Panc1 (cell line): ENCODE measurements around the gene PHF23. TPM values are rescaled to one million over a fixed set of nuclear protein-coding genes. Genes with fewer than 3 reads are reported as not detected.
"Not testable (repeated sequence)": the region's sequence is repeated elsewhere in the genome, so short reads cannot be mapped to it uniquely, and the experiment has no call there.

Source experiments
- ATAC-seq: fragments of 200-7000 bp; cut with Tn5 transposase; 2 replicates; pipeline ENCODE4 v1.9.1; 2020; ENCODE audit warnings: mild to moderate bottlenecking, moderate library complexity
- BruUV-seq: library from RNA; stranded (reverse); fragments of 400-500 nt; replicated peaks from 2 replicates; lab custom pipeline; 2021; lab: Mats Ljungman, UMichigan
- CTCF ChIA-PET: fragments of 300-600 bp; sonication (Branson Sonifier 250); formaldehyde crosslinking; loops from one replicate; lab custom pipeline; 2022; ENCODE audit warnings: antibody characterized with exemption; lab: Charles Lee
- POLR2A ChIA-PET: fragments of 300-600 bp; sonication (Branson Sonifier 250); formaldehyde crosslinking; loops from one replicate; lab custom pipeline; 2022; ENCODE audit warnings: antibody characterized with exemption; lab: Charles Lee
- DNase-seq: peaks from one replicate; pipeline ENCODE4 v3.0.0-alpha.2; 2010; ENCODE audit warnings: low read depth, low spot score
- H3K27ac ChIP-seq: 2 replicates; pipeline ENCODE4 v1.5.1; 2011; ENCODE audit warnings: mild to moderate bottlenecking, low read length, inconsistent platforms
- H3K27me3 ChIP-seq: fragments of 200-500 bp; sonication (Bioruptor generic); 2 replicates; pipeline ENCODE4 v1.6.0; 2014; ENCODE audit warnings: low read length, inconsistent platforms; ENCODE audit not compliant: control insufficient read depth, insufficient read depth
- H3K36me3 ChIP-seq: fragments of 200-500 bp; sonication (Bioruptor generic); 2 replicates; pipeline ENCODE4 v1.5.1; 2014; ENCODE audit warnings: inconsistent platforms, mild to moderate bottlenecking, low read length, moderate library complexity; ENCODE audit not compliant: control insufficient read depth, insufficient read depth
- H3K4me1 ChIP-seq: 2 replicates; pipeline ENCODE4 v1.5.1; 2011; ENCODE audit warnings: inconsistent platforms, mild to moderate bottlenecking, low read length, moderate library complexity; ENCODE audit not compliant: control insufficient read depth, insufficient read depth
- H3K4me3 ChIP-seq, 2 experiments: 2 replicates each; pipeline ENCODE4 v1.5.1; 2011 to 2012; ENCODE audit warnings: low read depth in 2 of 2, low read length in 2 of 2, mild to moderate bottlenecking in 2 of 2, inconsistent platforms in 1 of 2, moderate library complexity in 1 of 2
- H3K9me3 ChIP-seq: fragments of 200-500 bp; sonication (Bioruptor generic); 2 replicates; pipeline ENCODE4 v1.5.1; 2014; ENCODE audit warnings: low read depth, mild to moderate bottlenecking, inconsistent platforms, low read length, moderate library complexity; ENCODE audit not compliant: control insufficient read depth, insufficient read depth
- POLR2AphosphoS5 ChIP-seq: IDR thresholded peaks from 2 replicates; pipeline ENCODE4 v1.6.1; 2012; ENCODE audit warnings: mild to moderate bottlenecking, low read depth, low read length, moderate library complexity
- SIN3A ChIP-seq: IDR thresholded peaks from 2 replicates; pipeline ENCODE4 v1.6.1; 2012; ENCODE audit warnings: low read depth, mild to moderate bottlenecking, low read length, moderate library complexity, borderline replicate concordance; ENCODE audit not compliant: insufficient read depth
- TCF7L2 ChIP-seq: IDR thresholded peaks from 2 replicates; pipeline ENCODE4 v1.6.1; 2011; ENCODE audit warnings: mild to moderate bottlenecking, low read depth, low read length, inconsistent platforms
- in situ Hi-C: cut with HindIII; loops from 2 replicates; pipeline ENCODE4 v1.10.0; 2016; ENCODE audit warnings: low sequenced_read_pairs, low pct_unique_long_range_greater_than_20kb
- intact Hi-C: fragments of 100-400 bp; cut with micrococcal nuclease; formaldehyde crosslinking; loops from one replicate; pipeline ENCODE4 v1.10.0; 2022; ENCODE audit not compliant: unreplicated experiment
- total RNA-seq: library from RNA; stranded (reverse); gene quantifications from one replicate; pipeline ENCODE4 v1.2.1, GENCODE V29; 2021; ENCODE audit not compliant: unreplicated experiment
- TF ChIP-seq, protein P1 (sequence below): fragments of 450-650 bp; IDR thresholded peaks from 2 replicates; pipeline ENCODE4 v1.5.1; 2017; ENCODE audit warnings: mild to moderate bottlenecking
- TF ChIP-seq, protein P2 (sequence below), 2 experiments: IDR thresholded peaks; 2 replicates each; pipeline ENCODE4 v1.6.1; 2011 to 2012; ENCODE audit warnings: low read depth in 2 of 2, control low read depth in 1 of 2, low read length in 1 of 2, mild to moderate bottlenecking in 1 of 2, moderate library complexity in 1 of 2; ENCODE audit not compliant: insufficient read depth in 1 of 2

Gene PHF23
- total RNA-seq, 1 experiment from 2014 or later, result 69.3 TPM

DNA sequence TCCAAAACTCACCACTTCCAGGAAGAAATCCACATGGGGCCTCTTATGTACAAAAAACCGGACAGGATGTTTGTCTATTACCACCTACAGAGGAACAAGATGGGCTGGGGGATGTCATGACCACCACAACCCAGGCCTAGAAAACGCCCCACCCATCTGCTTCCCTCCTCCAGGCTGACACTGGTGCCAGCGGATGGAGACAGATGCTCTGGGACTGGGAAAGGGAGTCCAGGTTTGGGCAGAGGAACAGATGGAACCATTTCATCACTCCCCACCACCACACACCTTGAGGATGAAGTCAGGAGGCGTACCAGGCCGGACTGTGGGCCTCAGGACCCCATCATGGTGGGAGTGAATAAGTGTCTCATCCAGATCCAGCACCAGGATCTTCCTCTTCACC lies 7.5 kb upstream of the PHF23 start:
- ChIA-PET POLR2A (no interaction called here), CTCF (no interaction called here)
- Histone ChIP-seq H3K27me3 (no peaks in the 10 kb centered on the region), H3K4me3 (no peak overlapping the region), H3K27ac (no peak overlapping the region), H3K9me3 (no peaks in the 10 kb centered on the region), H3K4me1 (peaks cover 12% of the 10 kb centered on the region), H3K36me3 (peaks cover 5% of the 10 kb centered on the region)
- TF ChIP-seq TCF7L2, result no peak
- TF ChIP-seq, protein P1, sequence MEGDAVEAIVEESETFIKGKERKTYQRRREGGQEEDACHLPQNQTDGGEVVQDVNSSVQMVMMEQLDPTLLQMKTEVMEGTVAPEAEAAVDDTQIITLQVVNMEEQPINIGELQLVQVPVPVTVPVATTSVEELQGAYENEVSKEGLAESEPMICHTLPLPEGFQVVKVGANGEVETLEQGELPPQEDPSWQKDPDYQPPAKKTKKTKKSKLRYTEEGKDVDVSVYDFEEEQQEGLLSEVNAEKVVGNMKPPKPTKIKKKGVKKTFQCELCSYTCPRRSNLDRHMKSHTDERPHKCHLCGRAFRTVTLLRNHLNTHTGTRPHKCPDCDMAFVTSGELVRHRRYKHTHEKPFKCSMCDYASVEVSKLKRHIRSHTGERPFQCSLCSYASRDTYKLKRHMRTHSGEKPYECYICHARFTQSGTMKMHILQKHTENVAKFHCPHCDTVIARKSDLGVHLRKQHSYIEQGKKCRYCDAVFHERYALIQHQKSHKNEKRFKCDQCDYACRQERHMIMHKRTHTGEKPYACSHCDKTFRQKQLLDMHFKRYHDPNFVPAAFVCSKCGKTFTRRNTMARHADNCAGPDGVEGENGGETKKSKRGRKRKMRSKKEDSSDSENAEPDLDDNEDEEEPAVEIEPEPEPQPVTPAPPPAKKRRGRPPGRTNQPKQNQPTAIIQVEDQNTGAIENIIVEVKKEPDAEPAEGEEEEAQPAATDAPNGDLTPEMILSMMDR, result no peak
- TF ChIP-seq POLR2AphosphoS5, result no peak
- TF ChIP-seq, protein P2, sequence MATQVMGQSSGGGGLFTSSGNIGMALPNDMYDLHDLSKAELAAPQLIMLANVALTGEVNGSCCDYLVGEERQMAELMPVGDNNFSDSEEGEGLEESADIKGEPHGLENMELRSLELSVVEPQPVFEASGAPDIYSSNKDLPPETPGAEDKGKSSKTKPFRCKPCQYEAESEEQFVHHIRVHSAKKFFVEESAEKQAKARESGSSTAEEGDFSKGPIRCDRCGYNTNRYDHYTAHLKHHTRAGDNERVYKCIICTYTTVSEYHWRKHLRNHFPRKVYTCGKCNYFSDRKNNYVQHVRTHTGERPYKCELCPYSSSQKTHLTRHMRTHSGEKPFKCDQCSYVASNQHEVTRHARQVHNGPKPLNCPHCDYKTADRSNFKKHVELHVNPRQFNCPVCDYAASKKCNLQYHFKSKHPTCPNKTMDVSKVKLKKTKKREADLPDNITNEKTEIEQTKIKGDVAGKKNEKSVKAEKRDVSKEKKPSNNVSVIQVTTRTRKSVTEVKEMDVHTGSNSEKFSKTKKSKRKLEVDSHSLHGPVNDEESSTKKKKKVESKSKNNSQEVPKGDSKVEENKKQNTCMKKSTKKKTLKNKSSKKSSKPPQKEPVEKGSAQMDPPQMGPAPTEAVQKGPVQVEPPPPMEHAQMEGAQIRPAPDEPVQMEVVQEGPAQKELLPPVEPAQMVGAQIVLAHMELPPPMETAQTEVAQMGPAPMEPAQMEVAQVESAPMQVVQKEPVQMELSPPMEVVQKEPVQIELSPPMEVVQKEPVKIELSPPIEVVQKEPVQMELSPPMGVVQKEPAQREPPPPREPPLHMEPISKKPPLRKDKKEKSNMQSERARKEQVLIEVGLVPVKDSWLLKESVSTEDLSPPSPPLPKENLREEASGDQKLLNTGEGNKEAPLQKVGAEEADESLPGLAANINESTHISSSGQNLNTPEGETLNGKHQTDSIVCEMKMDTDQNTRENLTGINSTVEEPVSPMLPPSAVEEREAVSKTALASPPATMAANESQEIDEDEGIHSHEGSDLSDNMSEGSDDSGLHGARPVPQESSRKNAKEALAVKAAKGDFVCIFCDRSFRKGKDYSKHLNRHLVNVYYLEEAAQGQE (IDR thresholded peaks at IDR 0.05; ENCODE audit: insufficient read depth in 1 of 2, low read depth in 2 of 2, low read length in 1 of 2), result no peak
- TF ChIP-seq SIN3A, result no peak
- DNase-seq (no peak), ATAC-seq (no peak)
- BruUV-seq, result no TSS peak
- intact Hi-C loops, result no loop called here
- in situ Hi-C loops, result no loop called here

DNA sequence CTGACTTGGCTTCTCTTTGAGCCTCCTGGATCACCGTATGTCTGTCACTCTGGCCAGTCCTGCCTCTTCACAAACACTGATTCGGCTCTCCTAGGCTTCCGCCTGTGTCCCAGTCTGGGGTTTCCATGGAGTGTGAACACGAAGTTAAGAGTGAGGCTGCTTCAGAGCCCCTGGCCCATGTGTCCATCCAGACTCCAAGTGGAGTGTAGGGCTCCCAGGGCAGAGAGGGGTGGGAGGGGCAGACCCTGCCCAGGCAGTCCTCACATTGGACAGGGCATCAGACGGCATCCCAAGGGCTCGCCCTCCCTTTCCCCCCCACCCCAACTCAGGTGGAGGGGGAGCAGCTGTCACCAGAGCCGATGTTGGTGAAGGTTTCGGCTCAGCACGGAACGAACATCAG lies 4.6 kb upstream of the PHF23 start:
- ATAC-seq, H3K27ac ChIP-seq, H3K4me3 ChIP-seq, CTCF ChIA-PET, intact Hi-C loops, H3K36me3 ChIP-seq, H3K9me3 ChIP-seq, DNase-seq, in situ Hi-C loops, H3K27me3 ChIP-seq: not testable (repeated sequence)
- H3K4me1 ChIP-seq, result peaks cover 16% of the 10 kb centered on the region
- POLR2A ChIA-PET, result interaction anchor here (0.7 kb wide), 1 partner anchor 231 kb away, joined by 3 read pairs; the partner anchor contains the start of gene RNASEK
- TSS peak; percentile 68 for BruUV-seq

DNA sequence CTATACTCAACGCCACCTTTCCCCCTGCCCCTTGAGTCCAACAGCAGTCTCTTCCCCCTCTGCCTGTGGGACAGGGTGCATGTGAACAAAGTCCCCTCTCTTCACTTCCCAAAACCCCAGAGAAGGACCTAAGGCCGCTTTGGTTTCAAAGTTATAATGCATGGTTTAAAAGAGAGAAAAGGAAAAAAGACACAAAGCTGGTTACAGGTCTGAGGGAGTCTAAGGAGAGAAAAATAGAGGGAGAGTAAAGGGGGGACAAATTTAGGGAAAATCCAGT lies 4.1 kb upstream of the PHF23 start:
- H3K27me3 ChIP-seq, result no peaks in the 10 kb centered on the region
- intact Hi-C loops (no loop called here), in situ Hi-C loops (no loop called here)
- ATAC-seq (no peak), DNase-seq (no peak)
- H3K9me3 ChIP-seq, result no peaks in the 10 kb centered on the region
- TF ChIP-seq POLR2AphosphoS5 (no peak), TCF7L2 (no peak), SIN3A (no peak)
- TF ChIP-seq, protein P1, result no peak
- TF ChIP-seq, protein P2 (IDR thresholded peaks at IDR 0.05; ENCODE audit: insufficient read depth in 1 of 2, low read depth in 2 of 2, low read length in 1 of 2), result no peak
- peak overlapping the region; percentile 87 to 92 for H3K4me3 ChIP-seq
- H3K27ac ChIP-seq, result peak overlapping the region; percentile 99
- no TSS peak for BruUV-seq
- H3K4me1 ChIP-seq, result peaks cover 14% of the 10 kb centered on the region
- peaks cover 7% of the 10 kb centered on the region for H3K36me3 ChIP-seq
- ChIA-PET CTCF (no interaction called here), POLR2A (interaction anchor here (0.7 kb wide), 1 partner anchor 231 kb away, joined by 3 read pairs; the partner anchor contains the start of gene RNASEK)
